Stimulated activated CD8-positive, alpha-beta memory T cell treated with anti-CD3 and anti-CD28 coated beads, Interleukin-7, amount 100 ng/mL, for 48 hours (primary cell): ENCODE measurements around the gene ABLIM2.
"Not testable (repeated sequence)": the region's sequence is repeated elsewhere in the genome, so short reads cannot be mapped to it uniquely, and the experiment has no call there.

ENCODE experiments used
- DNase-seq, 2 donors: peaks; one replicate each; pipeline ENCODE4 v3.0.0-alpha.2; 2020; ENCODE audit warnings: low read depth in 1 of 2; ENCODE audit errors: extremely low read depth in 1 of 2

The ABLIM2 gene

GRCh38 chr4:7950301-7951092, 208.1 kb downstream of the ABLIM2 start:
- DNase-seq, result no peak

DNA sequence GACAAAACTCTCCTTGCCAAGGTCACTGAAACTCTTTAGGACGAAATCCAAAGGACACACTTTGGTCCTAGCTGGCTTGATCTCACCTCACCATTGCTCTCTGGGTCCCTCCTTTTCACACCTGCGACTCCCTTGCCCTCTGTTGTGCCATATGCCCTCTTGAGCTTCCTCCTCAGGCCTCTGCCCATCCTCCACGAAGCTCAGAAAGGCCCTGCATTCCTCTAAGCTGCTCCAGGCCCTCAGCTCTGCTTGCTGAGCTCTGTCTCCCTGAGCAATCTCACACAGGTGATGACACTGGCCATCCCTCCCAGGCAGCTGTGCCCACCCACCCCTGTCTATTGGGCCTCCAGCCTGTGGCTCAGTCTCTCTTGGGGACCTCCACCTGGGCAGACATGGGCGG, 208.9 kb downstream of the ABLIM2 start:
- DNase-seq, result no peak

- DNase-seq, result no peak
Measured at GRCh38 chr4:7947927-7948326, 210.7 kb downstream of the ABLIM2 start.

- no peak for DNase-seq
Measured at GRCh38 chr4:7945709-7946380, 212.8 kb downstream of the ABLIM2 start.

- DNase-seq, result no peak
Measured at GRCh38 chr4:7944599-7945220, 213.9 kb downstream of the ABLIM2 start.

DNA sequence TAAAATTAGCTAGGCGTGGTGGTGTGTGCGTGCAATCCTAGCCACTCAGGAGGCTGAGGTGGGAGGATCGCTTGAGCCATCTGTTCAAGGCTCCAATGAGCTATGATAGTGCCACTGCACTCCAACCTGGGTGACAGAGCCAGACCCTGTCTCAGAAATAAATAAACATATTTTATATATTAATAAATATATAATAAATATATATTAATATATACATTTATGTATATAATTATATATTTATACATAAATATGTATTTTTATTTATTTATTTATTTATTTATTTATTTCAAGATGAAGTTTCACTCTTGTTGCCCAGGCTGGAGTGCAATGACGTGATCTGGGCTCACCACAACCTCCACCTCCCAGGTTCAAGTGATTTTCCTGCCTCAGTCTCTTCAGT, 214.9 kb downstream of the ABLIM2 start:
- DNase-seq, result not testable (repeated sequence)

DNA sequence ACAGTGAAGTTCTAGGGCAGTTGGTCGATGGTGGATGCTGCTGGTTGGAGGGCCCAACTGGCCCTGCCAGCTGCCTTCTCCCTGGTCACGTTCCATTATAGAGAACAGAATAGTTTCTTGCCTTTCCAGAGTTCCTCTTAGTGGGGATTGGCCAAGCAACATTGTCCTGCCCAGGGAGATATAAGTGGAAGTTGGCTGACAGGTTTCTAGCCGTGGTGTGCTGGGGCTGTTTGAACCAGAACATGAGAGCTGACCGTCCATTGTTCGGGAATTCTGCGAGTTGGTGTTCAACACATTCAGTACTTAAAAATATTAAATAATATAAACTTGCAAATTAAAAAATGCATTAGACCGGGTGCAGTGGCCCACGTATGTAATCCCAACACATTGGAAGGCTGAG, 215.4 kb downstream of the ABLIM2 start:
- DNase-seq, result no peak

DNA sequence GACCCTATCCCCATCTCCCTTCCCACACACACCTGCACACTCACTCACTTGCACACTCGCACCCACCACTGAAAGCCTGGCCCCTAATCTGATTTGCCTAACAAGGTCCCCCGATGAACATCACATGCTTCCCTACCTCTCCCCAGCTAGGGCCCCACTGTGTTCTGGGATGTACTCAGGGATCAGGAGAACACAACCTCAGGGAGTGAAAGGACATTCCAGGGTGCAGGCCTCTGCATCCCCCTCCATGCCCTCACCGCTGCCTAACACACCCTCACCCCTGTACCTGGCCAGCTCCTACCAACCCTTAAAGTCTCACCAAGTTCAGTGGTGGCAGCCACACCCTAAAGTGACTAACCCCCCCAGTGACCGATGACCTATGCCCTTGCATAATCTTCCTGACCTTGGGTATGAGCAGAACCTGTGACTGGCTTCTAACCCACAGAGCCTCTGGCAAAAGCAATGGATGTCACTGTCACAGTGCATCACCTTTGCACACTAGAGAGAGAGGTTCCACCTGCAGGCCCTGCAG, 216.6 kb downstream of the ABLIM2 start:
- DNase-seq, result no peak

- DNase-seq, result no peak
Measured at GRCh38 chr4:7941111-7941964, 217.3 kb downstream of the ABLIM2 start.

GRCh38 chr4:7939377-7940108, 219.1 kb downstream of the ABLIM2 start, which contains the start of gene AFAP1:
TSS of gene AFAP1 (minus strand) at chr4:7939861. CDS start at chr4:7872078, 67,783 bp downstream.
- DNase-seq, result peak; percentile 75 to 77

DNA sequence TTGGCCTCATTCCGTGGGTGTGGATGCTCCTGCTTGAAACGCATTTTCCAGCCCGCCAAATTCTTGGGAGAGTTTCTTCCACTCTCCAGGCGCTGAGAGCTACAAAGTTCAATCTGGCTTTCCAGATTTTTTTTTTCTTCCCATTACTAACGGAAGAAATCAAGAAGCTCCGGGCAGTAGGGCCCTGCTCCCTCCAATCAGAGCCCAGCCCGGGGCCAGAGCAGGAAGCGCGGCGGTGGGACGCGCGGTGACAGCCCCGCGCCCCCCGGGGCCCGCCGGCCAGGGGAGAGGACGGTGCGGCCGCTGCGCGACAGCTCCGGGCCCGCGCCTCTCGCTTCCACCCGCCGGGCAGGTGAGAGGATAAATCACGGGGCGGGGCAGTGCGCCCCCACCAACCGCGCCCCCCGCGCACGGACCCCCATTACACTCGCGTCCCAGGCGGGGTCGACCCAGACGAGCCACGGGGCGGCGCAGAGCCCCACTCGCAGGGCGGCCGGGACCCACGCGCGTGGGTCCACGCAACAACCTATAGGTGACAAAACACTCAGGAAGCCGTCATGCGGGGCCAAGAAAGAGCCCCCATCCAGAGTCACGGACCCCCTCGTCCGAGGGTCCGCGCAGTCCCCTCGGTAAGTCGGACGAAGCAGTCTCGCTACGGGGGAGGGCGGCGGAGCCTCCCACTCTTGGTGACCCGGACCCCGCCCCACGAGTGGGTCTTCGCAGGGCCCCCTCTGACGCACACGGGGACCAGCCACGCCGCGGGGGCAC, 219.8 kb downstream of the ABLIM2 start:
- DNase-seq, result no peak

DNA sequence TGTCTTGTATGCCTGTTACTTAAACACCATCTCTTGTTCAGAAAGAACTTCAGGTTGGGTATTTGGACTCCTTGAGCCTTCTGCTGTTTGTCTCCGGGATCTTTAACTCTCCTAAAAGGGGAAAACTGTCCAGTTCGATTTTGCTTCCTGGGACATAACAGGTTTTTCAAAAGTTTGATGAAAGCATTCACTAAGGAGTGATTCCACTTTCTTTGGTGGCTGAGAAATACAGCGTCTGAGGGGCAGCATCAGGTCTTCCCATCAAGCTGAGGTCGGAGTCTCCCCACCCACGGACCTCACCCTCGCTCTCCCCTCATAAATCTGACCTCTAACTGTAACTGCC, 220.4 kb downstream of the ABLIM2 start:
- no peak for DNase-seq

DNA sequence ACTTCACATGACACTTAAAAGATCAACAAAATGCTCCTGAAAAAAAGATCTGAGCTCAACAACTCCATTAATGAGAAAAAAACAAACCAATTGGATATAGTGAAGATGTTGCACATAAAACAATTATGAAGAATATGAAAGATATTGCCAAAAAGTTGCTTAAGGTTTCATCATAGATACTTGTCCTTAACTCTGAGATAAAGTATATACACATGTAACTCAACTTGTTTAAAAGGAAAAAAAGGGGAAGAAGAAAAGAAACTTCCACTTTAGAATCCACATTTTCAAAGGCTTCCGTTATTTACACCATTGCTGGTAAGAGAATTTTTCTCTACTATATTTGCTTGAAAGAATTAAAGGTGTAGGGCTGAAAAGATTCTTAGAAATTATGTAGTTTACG, 221.6 kb downstream of the ABLIM2 start:
- no peak for DNase-seq

DNA sequence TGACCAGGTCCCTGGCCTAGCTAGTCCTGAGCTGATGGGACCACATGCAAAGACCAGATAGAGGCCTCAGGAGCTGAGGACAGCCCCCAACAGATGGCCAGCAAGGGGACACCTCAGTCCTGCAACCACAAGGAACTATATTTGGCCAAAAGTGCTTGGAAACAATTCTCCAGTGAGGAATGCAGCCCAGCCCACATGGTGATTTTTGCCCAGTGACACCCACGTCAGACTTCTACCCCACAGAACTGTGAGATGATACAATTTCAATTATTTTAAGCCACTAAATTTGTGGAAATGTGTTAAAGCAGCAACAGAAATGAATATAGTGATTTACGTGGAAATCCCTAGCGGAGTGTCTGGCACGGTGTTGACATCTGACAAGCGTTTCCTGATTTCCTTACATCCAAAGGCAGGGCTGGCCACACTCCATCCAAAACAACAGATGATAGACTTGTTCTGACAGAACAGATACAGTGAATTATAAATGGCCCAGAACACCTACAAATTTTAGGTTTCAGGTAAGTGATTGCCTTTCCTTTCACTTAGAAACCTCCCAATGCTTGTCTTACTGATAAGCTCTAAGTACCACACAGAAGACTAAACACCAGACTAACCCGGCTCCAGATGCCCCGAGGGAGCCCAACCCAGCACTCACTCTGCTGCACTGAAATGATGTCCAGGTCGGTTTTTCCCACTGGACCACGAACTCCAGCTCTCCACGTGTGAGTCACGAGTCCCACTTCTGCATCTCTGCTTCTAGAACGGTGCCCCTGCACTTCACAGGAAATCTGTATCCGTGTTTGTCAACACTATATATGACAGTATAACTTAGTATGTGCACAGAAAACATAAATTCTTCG, 224.7 kb downstream of the ABLIM2 start:
- DNase-seq, result no peak

DNA sequence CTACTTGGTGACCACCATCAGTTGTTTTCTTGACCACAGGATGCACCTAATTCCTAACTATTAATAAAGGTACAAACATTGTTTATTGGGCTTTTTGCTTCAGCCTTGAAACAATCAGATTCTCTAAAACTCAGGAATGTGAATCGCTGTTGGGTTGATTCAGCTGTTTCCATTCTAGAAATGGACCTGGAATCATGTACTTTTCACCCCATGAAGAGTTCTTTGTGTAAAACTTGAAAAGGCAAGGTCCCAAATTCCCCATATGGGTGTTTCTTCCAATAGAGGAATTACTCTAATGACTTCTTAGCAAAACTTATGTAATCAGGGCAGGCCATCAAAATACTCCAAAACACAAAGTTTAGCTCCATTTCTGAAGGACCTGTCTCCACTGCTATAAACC, 226.3 kb downstream of the ABLIM2 start:
- DNase-seq, result no peak

GRCh38 chr4:7929118-7929951, 229.3 kb downstream of the ABLIM2 start:
- DNase-seq, result no peak

DNA sequence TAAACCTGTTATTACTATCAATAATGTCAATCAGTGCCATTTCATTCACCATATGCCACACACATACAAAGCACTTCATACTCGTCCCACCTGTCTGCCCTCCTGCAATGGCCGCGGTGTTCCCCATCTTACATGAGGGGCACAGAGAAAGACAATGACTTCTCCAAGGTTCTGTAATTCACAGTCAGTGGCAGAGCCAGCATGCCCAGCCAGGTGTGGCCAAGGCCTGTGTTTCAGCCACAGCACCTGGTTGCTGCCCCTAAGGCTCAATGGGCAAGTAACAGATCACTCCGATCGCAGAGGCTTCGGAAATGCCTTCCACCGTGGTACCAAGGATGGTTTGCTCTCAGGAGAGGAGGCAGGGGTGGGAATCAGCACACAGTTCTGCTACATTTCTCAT, 229.9 kb downstream of the ABLIM2 start:
- no peak for DNase-seq

DNA sequence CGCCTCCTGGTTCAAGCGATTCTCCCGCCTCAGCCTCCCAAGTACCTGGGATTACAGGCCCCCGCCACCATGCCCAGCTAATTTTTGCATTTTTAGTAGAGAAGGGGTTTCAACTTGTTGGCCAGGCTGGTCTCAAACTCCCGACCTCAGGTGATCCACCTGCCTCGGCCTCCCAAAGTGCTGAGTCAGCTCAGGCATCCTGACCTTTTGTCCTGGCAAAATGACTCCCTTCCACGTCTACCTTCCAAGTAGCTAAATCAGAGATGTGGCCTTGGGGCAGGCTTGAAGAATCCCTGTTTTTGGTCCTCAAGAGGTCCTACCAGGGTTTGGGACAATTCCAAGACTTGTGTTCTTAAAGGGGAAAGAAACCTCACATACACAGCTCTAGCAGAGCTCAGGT, 231.8 kb downstream of the ABLIM2 start:
- DNase-seq, result no peak
